ENCODE data around the gene FLNB. TPM values are rescaled to one million over a fixed set of nuclear protein-coding genes. Genes with fewer than 3 reads are reported as not detected.

The FLNB gene
- total RNA-seq, 2 donors from 2014 or later, result 96.9 to 139 TPM

DNA sequence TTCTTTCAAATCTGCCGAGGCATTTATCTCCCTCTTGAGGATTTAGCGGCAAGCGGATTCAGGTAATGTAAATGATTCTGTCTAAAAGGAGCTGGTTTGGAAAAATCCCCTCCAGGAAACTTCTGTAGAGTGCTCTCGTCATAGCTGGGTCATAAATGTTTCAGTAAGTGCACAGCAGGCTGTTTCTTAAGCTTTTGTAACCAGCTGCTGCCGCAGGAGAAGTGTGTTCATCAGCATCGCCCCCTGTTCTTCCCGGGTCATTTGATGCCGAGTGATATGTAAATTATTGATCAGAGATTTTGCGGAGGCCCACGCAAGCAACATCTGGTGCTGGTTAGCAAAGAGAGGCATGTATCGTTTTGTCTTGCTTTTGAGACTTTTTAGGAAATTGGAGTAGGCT, 149.5 kb downstream of the FLNB start:
- ATAC-seq (ENCODE audit: insufficient number of reproducible peaks, low FRiP score, low read depth) (no peak), DNase-seq (ENCODE audit: low spot score) (no peak)
- no peak overlapping the region for H3K27ac ChIP-seq
- no peak overlapping the region for H3K4me3 ChIP-seq
- peaks cover 3 to 36% of the 10 kb centered on the region in 2 donors for H3K4me1 ChIP-seq (ENCODE audit: control insufficient read depth in 1 of 2, low read depth in 2 of 2)
- H3K9me3 ChIP-seq, result no peaks in the 10 kb centered on the region
- H3K36me3 ChIP-seq, result peaks cover 58% of the 10 kb centered on the region
- H3K27me3 ChIP-seq (replicated peaks; ENCODE audit: insufficient read depth), result no peaks in the 10 kb centered on the region
- TF ChIP-seq, protein P1, sequence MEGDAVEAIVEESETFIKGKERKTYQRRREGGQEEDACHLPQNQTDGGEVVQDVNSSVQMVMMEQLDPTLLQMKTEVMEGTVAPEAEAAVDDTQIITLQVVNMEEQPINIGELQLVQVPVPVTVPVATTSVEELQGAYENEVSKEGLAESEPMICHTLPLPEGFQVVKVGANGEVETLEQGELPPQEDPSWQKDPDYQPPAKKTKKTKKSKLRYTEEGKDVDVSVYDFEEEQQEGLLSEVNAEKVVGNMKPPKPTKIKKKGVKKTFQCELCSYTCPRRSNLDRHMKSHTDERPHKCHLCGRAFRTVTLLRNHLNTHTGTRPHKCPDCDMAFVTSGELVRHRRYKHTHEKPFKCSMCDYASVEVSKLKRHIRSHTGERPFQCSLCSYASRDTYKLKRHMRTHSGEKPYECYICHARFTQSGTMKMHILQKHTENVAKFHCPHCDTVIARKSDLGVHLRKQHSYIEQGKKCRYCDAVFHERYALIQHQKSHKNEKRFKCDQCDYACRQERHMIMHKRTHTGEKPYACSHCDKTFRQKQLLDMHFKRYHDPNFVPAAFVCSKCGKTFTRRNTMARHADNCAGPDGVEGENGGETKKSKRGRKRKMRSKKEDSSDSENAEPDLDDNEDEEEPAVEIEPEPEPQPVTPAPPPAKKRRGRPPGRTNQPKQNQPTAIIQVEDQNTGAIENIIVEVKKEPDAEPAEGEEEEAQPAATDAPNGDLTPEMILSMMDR (IDR thresholded peaks at IDR 0.05), result no peak

DNA sequence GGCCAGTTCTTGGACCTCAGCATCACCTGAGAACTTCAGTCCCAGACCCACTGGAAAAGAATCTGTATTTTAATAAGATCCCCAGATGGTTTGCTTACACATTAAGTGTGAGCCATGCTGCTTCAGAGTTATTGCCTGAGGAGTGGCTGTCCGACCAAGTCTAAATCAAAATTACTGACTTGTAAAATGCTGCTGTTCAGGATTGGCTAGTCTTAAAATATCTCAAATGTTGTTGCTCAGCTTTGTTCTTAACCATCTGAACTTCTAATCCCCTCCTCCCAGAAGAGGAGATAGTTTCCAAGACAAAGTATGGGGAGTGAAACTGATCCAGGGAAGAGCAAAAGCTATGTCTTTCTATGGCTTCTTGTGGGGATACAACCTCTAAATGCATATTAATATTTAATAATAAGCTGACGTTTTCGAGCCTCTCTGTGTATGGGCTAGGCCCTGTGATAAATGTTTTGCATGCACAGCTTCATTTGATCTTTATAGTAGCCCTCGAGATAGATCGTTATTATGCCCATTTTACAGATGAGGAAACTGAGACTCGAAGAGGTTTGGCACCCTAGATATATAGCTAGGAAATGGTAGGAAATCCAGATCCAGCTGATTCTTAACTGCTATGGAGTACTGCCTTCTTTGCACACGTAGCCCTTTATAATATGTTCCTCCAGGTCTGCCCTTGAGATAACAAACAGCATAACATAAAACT, 150.4 kb downstream of the FLNB start:
- Histone ChIP-seq H3K36me3 (peaks cover 49% of the 10 kb centered on the region), H3K4me1 (ENCODE audit: control insufficient read depth in 1 of 2, low read depth in 2 of 2) (peaks cover 3 to 45% of the 10 kb centered on the region in 2 donors), H3K4me3 (no peak overlapping the region), H3K27me3 (replicated peaks; ENCODE audit: insufficient read depth) (no peaks in the 10 kb centered on the region), H3K9me3 (no peaks in the 10 kb centered on the region), H3K27ac (no peak overlapping the region)
- TF ChIP-seq, protein P1 (IDR thresholded peaks at IDR 0.05), result no peak
- no peak for DNase-seq (ENCODE audit: low spot score)
- ATAC-seq (ENCODE audit: insufficient number of reproducible peaks, low FRiP score, low read depth), result no peak

DNA sequence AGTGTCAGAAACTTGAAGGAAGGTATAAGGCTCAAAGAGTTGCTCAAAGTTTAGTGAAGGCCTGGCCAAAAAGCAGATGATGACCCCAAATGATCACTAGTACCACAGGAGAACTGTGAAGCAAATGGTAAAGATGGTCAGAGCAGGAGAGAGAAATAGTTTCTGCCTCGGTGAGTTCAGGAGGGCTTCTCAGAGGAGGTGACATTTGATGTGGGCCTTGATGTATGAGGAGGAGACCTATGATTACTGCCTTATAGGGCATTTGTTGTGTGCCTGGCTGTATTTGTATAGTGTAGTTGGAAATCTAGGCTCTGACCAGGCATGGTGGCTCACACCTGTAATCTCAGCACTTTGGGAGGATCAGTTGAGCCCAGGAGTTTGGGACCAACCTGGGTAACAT, 152.2 kb downstream of the FLNB start:
- ATAC-seq (ENCODE audit: insufficient number of reproducible peaks, low FRiP score, low read depth) (no peak), DNase-seq (ENCODE audit: low spot score) (no peak)
- H3K9me3 ChIP-seq, result no peaks in the 10 kb centered on the region
- no peaks in the 10 kb centered on the region for H3K27me3 ChIP-seq (replicated peaks; ENCODE audit: insufficient read depth)
- H3K27ac ChIP-seq, result peak overlapping the region in 1 of 2 donors; percentile 62
- peaks cover 45% of the 10 kb centered on the region for H3K36me3 ChIP-seq
- H3K4me3 ChIP-seq, result no peak overlapping the region
- TF ChIP-seq, protein P1 (IDR thresholded peaks at IDR 0.05), result no peak
- H3K4me1 ChIP-seq (ENCODE audit: control insufficient read depth in 1 of 2, low read depth in 2 of 2), result peaks cover 14 to 58% of the 10 kb centered on the region in 2 donors

DNA sequence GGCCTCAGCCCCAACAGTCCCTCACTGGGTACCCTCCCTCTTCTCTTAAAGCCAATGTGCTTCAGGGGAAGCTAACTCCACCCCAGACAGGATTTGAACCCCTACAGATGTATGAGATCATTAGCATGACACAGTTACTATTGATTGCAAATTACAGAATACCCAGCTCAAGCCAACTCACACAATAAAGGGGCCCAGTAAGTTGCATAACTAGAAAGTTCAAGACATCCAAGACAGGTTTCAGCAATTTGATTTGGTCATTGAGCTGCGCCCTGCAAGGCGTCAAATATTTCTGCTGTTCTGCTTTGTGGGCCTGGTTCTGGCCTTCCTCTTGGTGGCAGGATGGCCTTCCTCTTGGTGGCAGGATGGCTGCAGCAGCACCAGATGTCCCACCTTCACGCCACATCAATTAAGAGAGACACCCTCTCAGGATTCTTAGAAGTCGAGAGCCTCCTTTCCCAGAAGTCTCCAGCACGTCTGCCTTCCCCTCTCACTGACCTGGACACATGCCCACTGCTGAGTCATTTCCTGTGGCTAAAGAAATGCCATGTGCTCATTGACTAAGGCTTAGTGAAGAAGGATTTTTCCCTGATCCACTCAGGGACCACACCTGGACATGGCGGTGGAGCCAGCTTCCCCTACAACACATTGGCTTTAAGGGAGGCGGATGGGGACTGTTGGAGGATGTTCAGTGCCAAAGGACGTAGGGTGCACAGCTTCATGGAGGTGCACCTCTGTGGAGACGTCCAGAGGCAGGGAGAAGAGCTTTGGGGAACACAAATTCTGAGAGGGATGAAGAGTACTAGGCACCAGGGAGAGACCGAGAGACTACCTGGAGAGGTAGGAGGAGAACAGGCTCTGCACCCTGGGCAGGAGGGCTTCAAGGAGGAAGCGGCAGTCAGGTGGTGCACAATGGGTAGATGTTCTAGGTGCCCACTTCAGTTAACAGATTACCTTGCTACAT, 153.5 kb downstream of the FLNB start:
- Histone ChIP-seq H3K36me3 (peaks cover 41% of the 10 kb centered on the region), H3K4me3 (no peak overlapping the region), H3K4me1 (ENCODE audit: control insufficient read depth in 1 of 2, low read depth in 2 of 2) (peaks cover 14 to 58% of the 10 kb centered on the region in 2 donors), H3K27me3 (replicated peaks; ENCODE audit: insufficient read depth) (no peaks in the 10 kb centered on the region), H3K27ac (peak overlapping the region; percentile 78 to 86), H3K9me3 (no peaks in the 10 kb centered on the region)
- peak; percentile 84 for DNase-seq (ENCODE audit: low spot score)
- TF ChIP-seq, protein P1 (IDR thresholded peaks at IDR 0.05), result no peak
- peak; percentile 48 for ATAC-seq (ENCODE audit: insufficient number of reproducible peaks, low FRiP score, low read depth)

DNA sequence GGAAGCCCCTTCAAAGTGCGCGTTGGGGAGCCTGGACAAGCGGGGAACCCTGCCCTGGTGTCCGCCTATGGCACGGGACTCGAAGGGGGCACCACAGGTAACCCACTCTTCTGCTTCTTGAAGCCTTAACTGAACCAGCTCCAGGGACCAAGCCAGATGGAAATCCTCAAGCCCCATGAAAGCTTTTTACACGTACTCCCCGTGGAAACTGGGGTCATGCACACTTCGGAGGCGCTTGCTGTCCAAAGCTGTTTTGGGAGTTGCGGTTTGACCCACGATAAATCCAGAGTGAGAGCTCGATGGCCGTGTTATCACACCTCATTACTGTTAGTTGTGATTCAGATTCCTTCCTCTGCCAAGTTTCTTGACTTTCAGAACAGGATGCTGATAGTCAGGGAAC, 155.0 kb downstream of the FLNB start:
- Histone ChIP-seq H3K27ac (peak overlapping the region; percentile 78 to 86), H3K9me3 (no peaks in the 10 kb centered on the region), H3K4me3 (no peak overlapping the region), H3K36me3 (peaks cover 27% of the 10 kb centered on the region), H3K4me1 (ENCODE audit: control insufficient read depth in 1 of 2, low read depth in 2 of 2) (peaks cover 22 to 70% of the 10 kb centered on the region in 2 donors), H3K27me3 (replicated peaks; ENCODE audit: insufficient read depth) (no peaks in the 10 kb centered on the region)
- DNase-seq (ENCODE audit: low spot score) (no peak), ATAC-seq (ENCODE audit: insufficient number of reproducible peaks, low FRiP score, low read depth) (no peak)
- TF ChIP-seq, protein P1 (IDR thresholded peaks at IDR 0.05), result no peak

Measured in thoracic aorta (tissue), 2 donors.